ENCODE results near the gene IKBKE. TPM values are rescaled to one million over a fixed set of nuclear protein-coding genes. Genes with fewer than 3 reads are reported as not detected.
A peak's percentile ranks its signal among the peaks of the same experiment; 100 is the strongest.

IKBKE gene
- total RNA-seq, 1 donor = 18.8 TPM

GRCh38 chr1:206447422-206447765 lies 22.9 kb upstream of the IKBKE start:
- H2AFZ ChIP-seq (ENCODE audit: low read length) = no peak overlapping the region
- TF ChIP-seq CTCF (IDR thresholded peaks at IDR 0.05; ENCODE audit: extremely low read depth, low read depth, low read length) = no peak

GRCh38 chr1:206447792-206448191 lies 22.5 kb upstream of the IKBKE start:
- Histone ChIP-seq H3K9me3 (ENCODE audit: low read depth, low read length) (no peaks in the 10 kb centered on the region), H4K20me1 (ENCODE audit: insufficient read depth, low read length) (peaks cover 2% of the 10 kb centered on the region), H3K36me3 (ENCODE audit: insufficient read depth, low read length) (peaks cover 73% of the 10 kb centered on the region), H3K4me2 (ENCODE audit: insufficient read depth, low read length) (no peak overlapping the region), H3K27ac (ENCODE audit: low read depth, low read length) (no peak overlapping the region), H3K4me3 (ENCODE audit: insufficient read depth, low read length) (no peak overlapping the region), H3K4me1 (ENCODE audit: insufficient read depth, low read length) (no peaks in the 10 kb centered on the region), H2AFZ (ENCODE audit: low read length) (no peak overlapping the region), H3K79me2 (ENCODE audit: insufficient read depth, low read length) (no peaks in the 10 kb centered on the region), H3K27me3 (ENCODE audit: insufficient read depth, low read length) (no peaks in the 10 kb centered on the region)
- no peak for TF ChIP-seq CTCF (IDR thresholded peaks at IDR 0.05; ENCODE audit: extremely low read depth, low read depth, low read length)
- no peak for DNase-seq (ENCODE audit: insufficient read length, low spot score, missing footprints)

More at GRCh38 chr1:206447422-206447765, 22.9 kb upstream of the IKBKE start:
- Histone ChIP-seq H3K79me2 (ENCODE audit: insufficient read depth, low read length) (no peaks in the 10 kb centered on the region), H3K4me2 (ENCODE audit: insufficient read depth, low read length) (no peak overlapping the region), H3K4me1 (ENCODE audit: insufficient read depth, low read length) (no peaks in the 10 kb centered on the region), H3K27ac (ENCODE audit: low read depth, low read length) (no peak overlapping the region), H3K4me3 (ENCODE audit: insufficient read depth, low read length) (no peak overlapping the region), H3K36me3 (ENCODE audit: insufficient read depth, low read length) (peaks cover 76% of the 10 kb centered on the region), H4K20me1 (ENCODE audit: insufficient read depth, low read length) (peaks cover 2% of the 10 kb centered on the region), H3K9me3 (ENCODE audit: low read depth, low read length) (no peaks in the 10 kb centered on the region), H3K27me3 (ENCODE audit: insufficient read depth, low read length) (no peaks in the 10 kb centered on the region)
- no peak for DNase-seq (ENCODE audit: insufficient read length, low spot score, missing footprints)

DNA sequence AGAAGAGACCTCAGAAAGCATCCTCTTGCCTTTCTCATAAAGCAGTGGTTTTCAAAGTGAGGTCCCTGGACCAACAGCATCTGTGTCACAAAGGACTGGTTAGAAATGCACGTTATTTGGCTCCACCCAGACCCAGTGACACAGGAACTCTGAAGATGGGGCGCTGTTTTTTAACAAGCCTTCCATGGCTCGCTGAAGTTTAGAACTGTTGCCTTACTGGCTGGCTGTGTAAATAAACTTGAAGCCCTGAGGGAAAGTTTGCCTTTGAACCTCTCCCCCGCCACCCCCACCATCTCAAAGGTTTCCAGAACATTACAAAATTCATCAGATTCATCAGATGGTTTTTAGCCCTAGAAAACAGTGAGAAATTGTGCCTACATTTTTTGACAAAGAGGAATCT lies 21.8 kb upstream of the IKBKE start:
- Histone ChIP-seq H3K9me3 (ENCODE audit: low read depth, low read length) (no peaks in the 10 kb centered on the region), H3K4me2 (ENCODE audit: insufficient read depth, low read length) (no peak overlapping the region), H3K4me3 (ENCODE audit: insufficient read depth, low read length) (no peak overlapping the region), H3K4me1 (ENCODE audit: insufficient read depth, low read length) (no peaks in the 10 kb centered on the region), H3K27ac (ENCODE audit: low read depth, low read length) (no peak overlapping the region), H3K36me3 (ENCODE audit: insufficient read depth, low read length) (peaks cover 73% of the 10 kb centered on the region), H3K79me2 (ENCODE audit: insufficient read depth, low read length) (no peaks in the 10 kb centered on the region), H2AFZ (ENCODE audit: low read length) (no peak overlapping the region), H4K20me1 (ENCODE audit: insufficient read depth, low read length) (peaks cover 2% of the 10 kb centered on the region), H3K27me3 (ENCODE audit: insufficient read depth, low read length) (no peaks in the 10 kb centered on the region)
- no peak for TF ChIP-seq CTCF (IDR thresholded peaks at IDR 0.05; ENCODE audit: extremely low read depth, low read depth, low read length)
- DNase-seq (ENCODE audit: insufficient read length, low spot score, missing footprints) = peak; percentile 56

GRCh38 chr1:206449565-206449964 lies 20.7 kb upstream of the IKBKE start:
- Histone ChIP-seq H3K4me3 (ENCODE audit: insufficient read depth, low read length) (no peak overlapping the region), H3K9me3 (ENCODE audit: low read depth, low read length) (no peaks in the 10 kb centered on the region), H3K36me3 (ENCODE audit: insufficient read depth, low read length) (peaks cover 73% of the 10 kb centered on the region), H3K79me2 (ENCODE audit: insufficient read depth, low read length) (no peaks in the 10 kb centered on the region), H4K20me1 (ENCODE audit: insufficient read depth, low read length) (peaks cover 2% of the 10 kb centered on the region), H2AFZ (ENCODE audit: low read length) (no peak overlapping the region), H3K4me1 (ENCODE audit: insufficient read depth, low read length) (no peaks in the 10 kb centered on the region), H3K27ac (ENCODE audit: low read depth, low read length) (no peak overlapping the region), H3K27me3 (ENCODE audit: insufficient read depth, low read length) (no peaks in the 10 kb centered on the region), H3K4me2 (ENCODE audit: insufficient read depth, low read length) (no peak overlapping the region)
- no peak for DNase-seq (ENCODE audit: insufficient read length, low spot score, missing footprints)
- no peak for TF ChIP-seq CTCF (IDR thresholded peaks at IDR 0.05; ENCODE audit: extremely low read depth, low read depth, low read length)
